Uterus (tissue), 2 donors: ENCODE measurements around the gene LY9.

Experiments
- CTCF ChIP-seq, 4 experiments: fragments of 200-600 bp in 2 of 4; fragments of 450-650 bp in 2 of 4; sonication (generic) in 2 of 4; IDR thresholded peaks; one replicate each; pipeline ENCODE4 v1.5.1; 2016 to 2019; ENCODE audit warnings: antibody characterized with exemption in 4 of 4, mild to moderate bottlenecking in 2 of 4, moderate library complexity in 1 of 4
- POLR2A ChIP-seq, 2 donors: fragments of 450-650 bp; IDR thresholded peaks; one replicate each; pipeline ENCODE4 v1.6.1; 2016; ENCODE audit warnings: antibody characterized with exemption in 2 of 2, mild to moderate bottlenecking in 1 of 2, moderate library complexity in 1 of 2

DNA sequence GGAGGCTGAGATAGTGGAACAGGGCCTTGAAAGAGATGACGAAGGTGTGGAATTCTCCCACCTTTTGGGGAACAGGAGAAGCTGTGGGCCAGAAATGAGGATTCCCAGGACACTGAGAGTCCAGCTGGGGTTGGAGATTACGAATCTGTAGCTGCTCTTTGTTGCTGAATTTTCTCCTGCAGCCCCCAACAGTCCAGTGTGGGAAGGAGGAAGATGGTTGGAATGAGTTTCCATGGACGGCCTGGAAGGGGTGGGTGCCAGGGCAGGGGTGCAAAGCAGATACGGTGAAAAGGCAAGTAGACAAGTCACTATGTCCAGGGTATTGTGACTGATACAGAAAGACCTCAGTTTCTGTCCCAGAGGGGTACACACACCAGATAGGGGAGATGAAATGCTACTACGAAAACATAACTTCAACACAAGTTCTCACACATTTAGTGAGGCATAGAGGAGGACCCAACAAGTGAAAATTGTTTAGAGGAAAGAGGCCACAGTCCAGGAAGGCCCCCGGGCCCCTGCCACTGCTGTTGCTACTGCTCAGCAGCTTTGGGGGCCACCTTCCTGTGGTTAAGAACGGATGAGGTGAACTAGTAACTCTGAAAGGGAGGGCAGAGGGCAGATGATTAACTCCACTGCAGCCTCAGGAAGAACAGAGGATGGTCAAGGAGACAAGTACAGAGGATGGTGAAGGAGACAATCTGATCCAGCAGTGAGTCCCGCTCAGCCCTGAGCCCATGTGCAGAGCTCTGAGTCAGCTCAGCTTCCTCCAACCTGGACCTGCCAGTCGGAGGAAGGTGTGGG, 59.4 kb downstream of the LY9 start:
- TF ChIP-seq POLR2A (IDR thresholded peaks at IDR 0.05) = no peak
- no peak for TF ChIP-seq CTCF (IDR thresholded peaks at IDR 0.05)
